NCI-H1048 (cell line): ENCODE measurements around the gene NPIPA2.
"Not testable (repeated sequence)": the region's sequence is repeated elsewhere in the genome, so short reads cannot be mapped to it uniquely, and the experiment has no call there.

Experiments used
- DNase-seq: peaks from one replicate; lab custom pipeline; 2025; lab: John Stamatoyannopoulos, UW

Gene NPIPA2

DNA sequence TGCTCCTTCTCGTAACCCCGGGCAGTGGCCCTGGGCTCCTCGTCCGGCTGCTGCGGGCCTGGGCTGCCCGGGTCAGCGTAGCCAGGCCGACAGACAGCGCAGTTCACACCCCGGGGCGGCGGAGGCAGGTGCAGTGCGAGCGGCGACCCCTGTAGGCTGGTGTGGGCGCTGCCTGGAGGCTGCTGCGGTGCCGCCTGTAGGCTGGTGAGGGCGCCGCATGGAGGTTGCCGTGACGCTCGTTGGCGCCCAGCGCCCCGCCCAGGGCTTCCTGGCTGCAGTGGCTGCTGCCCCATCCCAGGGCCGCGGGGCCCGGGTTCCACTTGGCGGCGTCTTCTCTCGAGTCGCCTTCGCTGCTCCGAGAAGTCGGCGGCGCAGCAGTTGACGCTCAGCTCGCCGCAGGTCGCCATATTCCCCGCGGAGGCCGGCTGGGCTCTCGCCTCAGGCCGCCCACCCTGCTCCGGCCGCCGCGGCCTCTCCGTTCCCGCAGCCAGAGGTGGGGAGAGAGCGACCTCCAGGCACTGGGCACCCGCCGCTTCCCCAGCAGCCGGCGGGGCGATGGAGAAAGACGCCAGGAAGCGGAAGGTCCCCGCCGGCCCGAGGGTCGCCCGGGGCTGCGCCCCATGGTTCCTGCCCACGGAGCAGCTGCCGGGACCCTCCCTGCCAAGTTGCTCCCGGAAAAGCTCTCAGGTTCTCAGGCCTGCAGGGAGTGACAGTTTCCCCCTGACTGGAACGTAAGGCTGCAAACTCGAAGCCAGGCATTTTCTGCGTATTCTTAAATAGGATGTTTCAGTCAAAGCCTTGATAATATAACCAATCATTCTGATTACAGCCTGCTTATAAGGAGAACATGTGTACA is at the start of gene NPIPA2:
Gene NPIPA2, plus strand, starts transcription at position 261 of the 856 bp plus-strand sequence. CDS start 5,533 bp downstream, outside the sequence.
- not testable (repeated sequence) for DNase-seq

DNA sequence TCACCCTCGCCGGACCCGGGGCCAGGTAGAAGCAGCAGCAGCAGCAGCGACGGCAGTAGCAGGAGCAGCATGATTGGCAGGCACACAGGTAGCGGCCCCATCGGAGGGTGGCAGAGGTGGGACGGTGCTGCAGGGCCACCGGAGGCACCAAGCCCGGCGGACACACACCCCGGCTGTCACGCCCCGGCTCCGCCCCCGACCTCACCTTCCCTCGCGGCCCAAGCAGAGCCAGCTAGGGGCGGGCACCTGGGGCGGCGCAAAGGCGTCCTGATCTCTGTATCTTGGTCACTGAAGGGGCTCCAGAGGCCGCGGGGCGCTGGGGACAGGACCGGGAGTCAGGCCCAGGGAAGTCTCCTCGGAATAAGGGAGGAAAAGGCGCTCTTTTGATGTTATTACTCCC is 48.2 kb upstream of the NPIPA2 start, which contains the start of gene PLA2G10:
Gene PLA2G10, minus strand, starts transcription at position 180 of the 400 bp plus-strand sequence. Its CDS starts 79 bp downstream, at position 101.
- DNase-seq, result not testable (repeated sequence)

DNA sequence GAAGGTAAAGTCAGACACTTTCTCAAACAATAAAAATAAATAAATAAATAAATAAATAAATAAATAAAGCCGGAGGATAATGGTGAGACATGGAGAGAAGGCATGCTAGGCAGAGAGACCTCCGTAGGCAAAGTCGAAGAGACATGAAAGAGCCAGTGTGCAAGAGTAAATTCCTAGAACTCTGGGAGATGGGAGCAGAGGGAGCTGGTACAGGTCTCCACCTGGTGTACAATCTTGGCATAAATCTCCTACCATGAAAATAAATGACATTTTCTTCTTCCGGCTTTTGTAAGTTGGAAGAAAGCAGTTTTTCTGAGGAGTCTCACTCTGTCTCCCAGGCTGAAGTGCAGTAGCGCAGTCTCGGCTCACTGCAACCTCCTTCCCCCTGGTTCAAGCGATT is 40.5 kb upstream of the NPIPA2 start:
- DNase-seq, result not testable (repeated sequence)

DNA sequence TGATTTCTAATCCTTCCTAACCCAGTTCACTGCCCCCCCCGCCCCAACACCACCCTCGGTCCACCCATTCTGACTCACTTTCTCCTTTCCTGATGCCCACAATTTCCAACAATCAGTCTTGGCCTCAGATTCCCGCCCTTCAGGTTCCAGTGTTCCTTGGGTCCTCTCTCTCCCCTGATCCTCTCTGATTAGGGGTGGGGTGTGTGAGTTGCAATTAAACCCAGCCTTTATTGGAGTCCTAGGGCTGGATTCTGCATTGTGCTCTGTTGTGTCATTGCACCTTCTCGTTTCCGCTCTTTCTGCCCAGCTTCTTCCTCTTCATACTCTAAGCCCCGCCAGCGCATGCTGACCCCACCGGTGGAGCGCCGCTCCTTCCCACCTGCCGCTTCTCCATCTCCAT is 39.7 kb upstream of the NPIPA2 start:
- DNase-seq, result not testable (repeated sequence)

DNA sequence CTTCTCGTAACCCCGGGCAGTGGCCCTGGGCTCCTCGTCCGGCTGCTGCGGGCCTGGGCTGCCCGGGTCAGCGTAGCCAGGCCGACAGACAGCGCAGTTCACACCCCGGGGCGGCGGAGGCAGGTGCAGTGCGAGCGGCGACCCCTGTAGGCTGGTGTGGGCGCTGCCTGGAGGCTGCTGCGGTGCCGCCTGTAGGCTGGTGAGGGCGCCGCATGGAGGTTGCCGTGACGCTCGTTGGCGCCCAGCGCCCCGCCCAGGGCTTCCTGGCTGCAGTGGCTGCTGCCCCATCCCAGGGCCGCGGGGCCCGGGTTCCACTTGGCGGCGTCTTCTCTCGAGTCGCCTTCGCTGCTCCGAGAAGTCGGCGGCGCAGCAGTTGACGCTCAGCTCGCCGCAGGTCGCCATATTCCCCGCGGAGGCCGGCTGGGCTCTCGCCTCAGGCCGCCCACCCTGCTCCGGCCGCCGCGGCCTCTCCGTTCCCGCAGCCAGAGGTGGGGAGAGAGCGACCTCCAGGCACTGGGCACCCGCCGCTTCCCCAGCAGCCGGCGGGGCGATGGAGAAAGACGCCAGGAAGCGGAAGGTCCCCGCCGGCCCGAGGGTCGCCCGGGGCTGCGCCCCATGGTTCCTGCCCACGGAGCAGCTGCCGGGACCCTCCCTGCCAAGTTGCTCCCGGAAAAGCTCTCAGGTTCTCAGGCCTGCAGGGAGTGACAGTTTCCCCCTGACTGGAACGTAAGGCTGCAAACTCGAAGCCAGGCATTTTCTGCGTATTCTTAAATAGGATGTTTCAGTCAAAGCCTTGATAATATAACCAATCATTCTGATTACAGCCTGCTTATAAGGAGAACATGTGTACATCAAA is 38.9 kb upstream of the NPIPA2 start, which contains the start of gene NPIPA3:
Gene NPIPA3, plus strand, starts transcription at position 256 of the 856 bp plus-strand sequence. CDS start 5,533 bp downstream, outside the sequence.
- not testable (repeated sequence) for DNase-seq

DNA sequence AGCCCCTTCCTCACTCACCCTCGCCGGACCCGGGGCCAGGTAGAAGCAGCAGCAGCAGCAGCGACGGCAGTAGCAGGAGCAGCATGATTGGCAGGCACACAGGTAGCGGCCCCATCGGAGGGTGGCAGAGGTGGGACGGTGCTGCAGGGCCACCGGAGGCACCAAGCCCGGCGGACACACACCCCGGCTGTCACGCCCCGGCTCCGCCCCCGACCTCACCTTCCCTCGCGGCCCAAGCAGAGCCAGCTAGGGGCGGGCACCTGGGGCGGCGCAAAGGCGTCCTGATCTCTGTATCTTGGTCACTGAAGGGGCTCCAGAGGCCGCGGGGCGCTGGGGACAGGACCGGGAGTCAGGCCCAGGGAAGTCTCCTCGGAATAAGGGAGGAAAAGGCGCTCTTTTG is 9.1 kb upstream of the NPIPA2 start:
- not testable (repeated sequence) for DNase-seq

DNA sequence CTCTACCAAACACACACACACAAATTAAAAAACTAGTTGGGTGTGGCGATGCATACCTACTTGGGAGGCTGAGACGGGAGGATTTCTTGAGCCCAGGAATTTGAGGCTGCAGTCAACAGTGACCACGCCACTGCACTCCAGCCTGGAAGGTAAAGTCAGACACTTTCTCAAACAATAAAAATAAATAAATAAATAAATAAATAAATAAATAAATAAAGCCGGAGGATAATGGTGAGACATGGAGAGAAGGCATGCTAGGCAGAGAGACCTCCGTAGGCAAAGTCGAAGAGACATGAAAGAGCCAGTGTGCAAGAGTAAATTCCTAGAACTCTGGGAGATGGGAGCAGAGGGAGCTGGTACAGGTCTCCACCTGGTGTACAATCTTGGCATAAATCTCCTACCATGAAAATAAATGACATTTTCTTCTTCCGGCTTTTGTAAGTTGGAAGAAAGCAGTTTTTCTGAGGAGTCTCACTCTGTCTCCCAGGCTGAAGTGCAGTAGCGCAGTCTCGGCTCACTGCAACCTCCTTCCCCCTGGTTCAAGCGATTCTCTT is 1.4 kb upstream of the NPIPA2 start:
- DNase-seq, result not testable (repeated sequence)

DNA sequence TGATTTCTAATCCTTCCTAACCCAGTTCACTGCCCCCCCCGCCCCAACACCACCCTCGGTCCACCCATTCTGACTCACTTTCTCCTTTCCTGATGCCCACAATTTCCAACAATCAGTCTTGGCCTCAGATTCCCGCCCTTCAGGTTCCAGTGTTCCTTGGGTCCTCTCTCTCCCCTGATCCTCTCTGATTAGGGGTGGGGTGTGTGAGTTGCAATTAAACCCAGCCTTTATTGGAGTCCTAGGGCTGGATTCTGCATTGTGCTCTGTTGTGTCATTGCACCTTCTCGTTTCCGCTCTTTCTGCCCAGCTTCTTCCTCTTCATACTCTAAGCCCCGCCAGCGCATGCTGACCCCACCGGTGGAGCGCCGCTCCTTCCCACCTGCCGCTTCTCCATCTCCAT is 539 bp upstream of the NPIPA2 start:
- DNase-seq, result not testable (repeated sequence)

DNA sequence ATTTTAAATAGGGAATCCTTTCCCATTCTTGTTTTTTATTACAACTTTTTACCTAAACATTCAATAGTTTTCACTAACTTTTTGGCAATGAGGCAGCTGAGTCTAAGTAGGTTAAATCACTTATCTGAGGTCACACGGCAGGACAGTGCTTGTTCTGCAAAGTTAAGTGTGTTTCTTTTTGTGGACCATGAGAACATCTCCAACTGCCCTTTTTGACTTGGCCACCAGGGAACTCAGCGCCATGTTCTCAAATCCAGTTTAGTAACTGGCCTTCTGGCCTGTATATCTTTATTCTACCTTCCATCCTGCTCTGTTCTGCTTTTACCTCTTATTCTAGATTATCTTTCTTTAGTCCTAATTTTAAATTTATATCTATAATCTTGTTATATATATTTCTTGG is 31.3 kb downstream of the NPIPA2 start:
- DNase-seq, result not testable (repeated sequence)

DNA sequence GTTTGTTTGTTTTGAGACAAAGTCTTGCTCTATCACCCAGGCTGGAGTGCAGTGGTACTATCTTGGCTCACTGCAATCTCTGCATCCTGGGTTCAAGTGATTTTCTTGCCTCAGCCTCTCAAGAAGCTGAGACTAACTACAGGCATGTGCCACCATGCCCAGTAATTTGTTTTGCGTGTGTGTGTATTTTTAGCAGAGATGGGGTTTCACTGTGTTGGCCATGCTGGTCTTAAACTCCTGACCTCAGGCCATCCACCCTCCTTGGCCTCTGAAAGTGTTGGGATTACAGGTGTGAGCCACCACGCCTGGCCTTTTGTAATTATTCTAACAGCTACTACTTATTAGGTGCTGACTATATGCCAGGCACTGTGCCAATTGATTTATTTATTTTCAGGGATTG is 33.3 kb downstream of the NPIPA2 start:
- not testable (repeated sequence) for DNase-seq

DNA sequence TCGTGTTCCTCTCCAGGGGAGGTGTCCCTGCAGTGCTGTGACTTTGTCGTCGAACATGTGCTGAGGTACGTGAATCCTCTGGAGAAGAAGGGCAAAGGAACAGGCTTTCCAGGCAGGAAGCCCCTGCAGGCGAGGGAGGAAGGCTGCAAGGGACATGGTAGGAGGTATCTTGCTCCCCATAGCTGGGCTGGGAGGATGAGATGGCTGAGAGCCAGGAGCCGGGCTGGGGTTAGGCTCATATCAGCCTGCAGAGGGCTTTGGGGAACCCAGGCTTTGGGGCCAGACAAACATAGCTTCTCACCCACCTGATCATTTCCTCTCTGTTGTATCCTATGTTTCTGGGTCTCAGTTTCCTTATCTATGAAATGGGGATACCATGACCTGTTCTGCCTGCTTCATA is 34.4 kb downstream of the NPIPA2 start:
- not testable (repeated sequence) for DNase-seq

DNA sequence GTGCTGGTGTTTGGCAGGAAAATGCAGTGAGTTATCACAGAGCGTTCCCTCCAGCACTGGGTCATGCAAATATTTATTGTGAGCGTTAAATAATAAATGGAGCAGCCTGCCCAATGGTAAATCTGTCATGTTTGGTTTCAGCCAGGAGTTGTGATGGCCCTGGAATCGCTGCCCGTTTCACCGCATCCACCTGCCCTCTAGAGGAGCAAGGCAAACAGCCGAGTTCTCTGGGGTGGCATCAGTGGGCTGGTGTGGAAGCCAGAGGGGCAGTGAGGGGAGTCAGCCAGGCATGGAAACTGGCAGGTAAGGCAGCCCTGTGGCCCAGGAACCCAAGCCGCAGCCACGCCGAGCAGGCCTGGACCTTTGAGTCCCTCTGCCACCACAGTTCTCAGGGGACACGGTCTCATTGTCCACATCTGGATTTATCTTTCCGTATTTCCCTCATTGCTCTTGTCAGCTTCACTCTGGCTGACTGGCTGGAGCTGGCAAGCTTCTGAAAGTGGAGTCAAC is 37.1 kb downstream of the NPIPA2 start:
- not testable (repeated sequence) for DNase-seq

DNA sequence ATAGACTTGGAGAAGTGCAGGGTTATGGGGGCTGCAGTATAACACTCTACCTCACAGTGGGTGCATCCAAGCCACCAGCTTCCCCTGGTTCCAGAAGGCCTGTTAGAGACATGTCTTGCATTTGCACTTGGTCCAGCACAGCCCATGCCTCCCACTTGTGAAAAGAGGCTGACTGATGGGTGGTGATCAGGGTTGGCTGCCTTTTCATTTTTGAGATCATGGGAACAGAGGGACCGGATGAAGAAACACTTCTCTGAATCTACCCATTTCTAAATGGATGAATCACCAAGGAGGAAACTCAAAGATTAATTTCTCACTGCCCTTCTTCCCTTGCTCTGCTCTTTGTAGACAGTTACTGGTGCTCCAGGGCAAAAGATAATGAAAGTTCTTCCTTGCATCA is 43.8 kb downstream of the NPIPA2 start:
- DNase-seq, result not testable (repeated sequence)

DNA sequence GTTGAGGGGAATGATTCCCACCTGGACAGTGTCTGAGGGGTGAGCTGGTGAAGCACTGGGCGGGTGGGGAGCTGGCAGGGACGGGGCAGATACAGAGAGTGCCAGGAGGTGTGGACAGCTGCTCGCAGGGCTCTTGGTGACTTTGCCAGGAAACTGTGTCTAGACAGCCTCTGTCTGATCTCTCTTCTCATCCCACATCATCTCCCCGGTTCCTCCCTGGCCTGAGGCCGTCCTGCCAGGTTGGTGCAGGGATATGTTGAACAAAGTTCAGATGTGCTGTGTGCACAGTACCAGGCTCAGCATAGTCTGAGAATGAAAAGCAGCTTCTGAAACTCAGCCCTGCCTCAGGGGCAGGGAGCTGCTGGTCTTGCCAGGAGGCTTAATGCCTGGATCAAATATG is 47.2 kb downstream of the NPIPA2 start:
- DNase-seq, result not testable (repeated sequence)

DNA sequence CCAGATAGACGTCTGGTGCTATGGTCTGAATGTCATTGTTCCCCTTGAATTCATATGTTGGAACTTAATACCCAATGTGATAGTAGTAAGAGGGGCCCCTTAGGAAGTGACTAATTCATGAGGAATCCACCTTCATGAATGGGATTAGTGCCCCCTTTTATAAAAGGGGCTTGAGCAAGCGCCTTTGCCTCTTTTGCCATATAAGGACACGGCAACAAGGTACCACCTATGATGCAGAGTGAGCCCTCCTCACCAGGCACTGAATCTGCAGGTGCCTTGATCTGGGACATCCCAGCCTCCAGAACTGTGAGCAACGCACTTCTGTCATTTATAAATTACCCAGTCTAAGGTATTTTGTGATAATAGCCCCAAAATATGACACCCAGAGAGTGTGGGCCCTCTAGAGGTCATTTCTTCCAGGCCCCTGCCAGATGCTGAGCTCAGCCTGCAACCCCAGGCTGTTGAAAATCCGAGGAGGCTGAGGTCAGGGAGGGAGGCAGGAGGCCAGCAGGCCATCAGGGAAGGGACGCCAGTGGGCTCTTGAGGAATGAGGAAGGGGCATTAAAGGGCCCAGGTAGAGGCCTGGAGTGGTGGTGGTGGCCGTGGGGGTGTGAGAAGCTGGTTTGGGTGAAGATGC is 48.1 kb downstream of the NPIPA2 start:
- DNase-seq, result not testable (repeated sequence)

DNA sequence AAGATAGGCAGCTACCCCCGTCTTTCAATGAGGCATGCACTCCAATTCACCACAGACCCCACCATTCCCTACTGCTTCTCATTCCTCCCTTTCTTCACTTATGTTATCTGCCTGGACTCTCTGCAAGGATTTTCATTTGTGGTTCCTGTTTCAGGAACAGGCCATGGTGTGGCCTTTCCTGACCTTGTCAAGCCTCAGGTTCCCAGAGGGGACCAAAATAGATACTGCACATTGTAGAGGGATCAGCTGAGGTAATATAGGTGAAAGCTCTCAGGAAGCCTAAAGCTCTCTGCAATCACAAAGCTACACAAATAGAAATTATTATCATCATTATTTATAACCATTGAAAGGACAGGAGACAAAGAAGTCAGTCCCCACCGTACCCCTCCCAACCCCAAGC is 50.6 kb downstream of the NPIPA2 start:
- DNase-seq, result not testable (repeated sequence)

DNA sequence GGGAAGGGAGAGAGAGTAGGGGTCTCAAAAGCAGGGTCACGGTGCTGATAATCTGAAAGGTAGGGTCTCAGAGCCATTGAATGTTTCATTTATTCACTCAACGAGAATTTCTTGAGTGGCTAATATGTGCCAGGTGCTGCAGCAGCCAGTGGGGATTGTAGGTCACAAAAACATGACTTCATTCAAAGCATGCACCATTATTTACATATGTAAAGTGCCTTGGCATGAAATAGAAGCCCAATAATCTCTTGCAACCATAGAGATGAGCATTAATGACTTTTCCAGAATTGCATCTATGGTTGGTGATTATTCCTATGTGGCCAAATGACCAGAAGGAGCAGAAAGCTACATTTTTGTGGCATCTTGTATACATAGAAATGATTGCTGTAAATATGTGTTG is 55.2 kb downstream of the NPIPA2 start:
- DNase-seq, result not testable (repeated sequence)

DNA sequence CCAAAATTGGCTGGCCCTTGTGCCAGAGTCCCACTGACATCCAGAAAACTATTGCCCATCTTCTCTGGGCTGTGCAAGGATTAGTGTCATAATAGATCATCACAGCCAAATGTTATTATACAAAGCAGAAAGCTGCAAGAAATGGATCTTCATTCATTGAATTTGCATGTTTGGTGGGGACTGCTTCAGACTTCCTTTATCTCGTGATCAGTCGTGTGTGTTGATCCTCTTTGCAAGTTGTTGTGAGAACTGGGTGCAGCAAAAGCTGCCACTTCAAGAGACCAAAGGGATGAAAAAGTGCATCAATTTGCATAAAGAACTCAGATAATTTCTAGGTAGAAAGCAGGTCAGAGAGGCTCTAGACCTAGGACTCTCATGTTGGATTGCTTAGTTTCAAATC is 61.2 kb downstream of the NPIPA2 start:
- DNase-seq, result not testable (repeated sequence)

DNA sequence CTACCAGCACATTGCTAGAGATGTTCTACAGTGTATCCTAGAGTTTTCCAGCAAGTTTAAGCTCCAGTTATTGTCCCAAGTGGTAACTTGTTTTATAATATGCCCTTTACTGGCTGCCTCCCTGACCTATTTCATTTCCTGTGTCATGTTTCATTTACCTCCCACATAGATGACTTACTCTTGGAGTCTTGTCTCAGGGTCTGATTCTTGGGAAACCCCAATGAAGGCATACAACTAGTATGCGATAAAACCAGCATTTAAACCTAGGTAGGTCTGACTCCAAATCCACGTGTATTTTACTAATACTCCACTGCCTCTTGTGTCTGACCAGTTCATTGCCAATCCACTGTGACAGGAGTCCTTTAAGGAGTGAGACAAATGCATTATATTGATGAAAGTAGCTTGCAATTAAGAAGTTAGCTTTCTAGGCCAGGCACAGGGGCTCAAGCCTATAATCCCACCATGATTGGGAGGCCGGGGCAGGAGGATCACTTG is 64.9 kb downstream of the NPIPA2 start:
- DNase-seq, result not testable (repeated sequence)

DNA sequence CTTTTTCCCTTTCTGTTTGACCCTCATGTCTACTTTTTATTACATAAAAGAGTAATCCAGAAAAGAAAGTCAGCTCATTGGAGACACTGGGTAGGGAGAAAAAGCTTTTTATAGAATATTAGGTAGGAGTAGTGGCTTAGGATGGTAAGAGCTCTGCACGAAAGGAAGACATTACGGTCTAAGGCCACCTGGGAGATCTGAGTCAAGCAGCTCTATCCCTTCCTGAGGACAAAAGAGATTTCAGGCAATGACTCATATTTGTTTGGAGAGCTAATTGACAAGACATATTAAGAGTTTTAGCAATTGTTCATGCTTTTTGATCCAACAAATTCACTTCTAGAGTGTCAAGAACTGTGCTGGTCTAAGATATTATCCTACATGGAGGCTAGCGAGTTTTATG is 71.6 kb downstream of the NPIPA2 start:
- not testable (repeated sequence) for DNase-seq
